Stimulated activated CD4-positive, alpha-beta T cell treated with anti-CD3 and anti-CD28 coated beads, Interleukin-1b, Interleukin-23, amount 100 ng/mL, for 1 hour (primary cell): Measurements from ENCODE around the gene RHOD.

Experiments used
- DNase-seq, 2 donors: peaks; one replicate each; pipeline ENCODE4 v3.0.0-alpha.2; 2020; ENCODE audit warnings: low read depth in 2 of 2

RHOD gene

GRCh38 chr11:67031791-67032561 lies 24.7 kb upstream of the RHOD start:
- DNase-seq, result no peak

- DNase-seq, result no peak
Observed at GRCh38 chr11:67032830-67033551, 23.7 kb upstream of the RHOD start.

- no peak for DNase-seq
Observed at GRCh38 chr11:67033661-67034166, 22.9 kb upstream of the RHOD start.

- no peak for DNase-seq
Observed at GRCh38 chr11:67034350-67034749, 22.3 kb upstream of the RHOD start.

GRCh38 chr11:67040147-67040546 lies 16.5 kb upstream of the RHOD start:
- DNase-seq, result no peak

GRCh38 chr11:67041602-67042001 lies 15.0 kb upstream of the RHOD start:
- no peak for DNase-seq

- no peak for DNase-seq
Observed at GRCh38 chr11:67043572-67044349, 12.9 kb upstream of the RHOD start.

- DNase-seq, result no peak
Observed at GRCh38 chr11:67044496-67044895, 12.2 kb upstream of the RHOD start.

- no peak for DNase-seq
Observed at GRCh38 chr11:67045314-67045713, 11.3 kb upstream of the RHOD start.

- DNase-seq, result no peak
Observed at GRCh38 chr11:67048515-67049130, 8.0 kb upstream of the RHOD start.

GRCh38 chr11:67050139-67050538 lies 6.5 kb upstream of the RHOD start:
- no peak for DNase-seq

GRCh38 chr11:67051180-67051893 lies 5.3 kb upstream of the RHOD start:
- DNase-seq, result no peak

- no peak for DNase-seq
Observed at GRCh38 chr11:67051945-67052488, 4.6 kb upstream of the RHOD start.

GRCh38 chr11:67052891-67053290 lies 3.8 kb upstream of the RHOD start:
- DNase-seq, result no peak

- DNase-seq, result peak in 1 of 2 donors; percentile 17
Observed at GRCh38 chr11:67053896-67054329, 2.7 kb upstream of the RHOD start.

- no peak for DNase-seq
Observed at GRCh38 chr11:67054346-67054835, 2.3 kb upstream of the RHOD start.

GRCh38 chr11:67054836-67055523 lies 1.7 kb upstream of the RHOD start:
- no peak for DNase-seq

- DNase-seq, result no peak
Observed at GRCh38 chr11:67055812-67056211, 835 bp upstream of the RHOD start.

- DNase-seq, result no peak
Observed at GRCh38 chr11:67057205-67057672, 592 bp downstream of the RHOD start.

GRCh38 chr11:67058506-67058905 lies 1.9 kb downstream of the RHOD start:
- no peak for DNase-seq
